Measurements from ENCODE around the gene JAK3. TPM values are rescaled to one million over a fixed set of nuclear protein-coding genes. Genes with fewer than 3 reads are reported as not detected.

JAK3 gene
- total RNA-seq, 1 donor from 2014 or later: 12.3 TPM

DNA sequence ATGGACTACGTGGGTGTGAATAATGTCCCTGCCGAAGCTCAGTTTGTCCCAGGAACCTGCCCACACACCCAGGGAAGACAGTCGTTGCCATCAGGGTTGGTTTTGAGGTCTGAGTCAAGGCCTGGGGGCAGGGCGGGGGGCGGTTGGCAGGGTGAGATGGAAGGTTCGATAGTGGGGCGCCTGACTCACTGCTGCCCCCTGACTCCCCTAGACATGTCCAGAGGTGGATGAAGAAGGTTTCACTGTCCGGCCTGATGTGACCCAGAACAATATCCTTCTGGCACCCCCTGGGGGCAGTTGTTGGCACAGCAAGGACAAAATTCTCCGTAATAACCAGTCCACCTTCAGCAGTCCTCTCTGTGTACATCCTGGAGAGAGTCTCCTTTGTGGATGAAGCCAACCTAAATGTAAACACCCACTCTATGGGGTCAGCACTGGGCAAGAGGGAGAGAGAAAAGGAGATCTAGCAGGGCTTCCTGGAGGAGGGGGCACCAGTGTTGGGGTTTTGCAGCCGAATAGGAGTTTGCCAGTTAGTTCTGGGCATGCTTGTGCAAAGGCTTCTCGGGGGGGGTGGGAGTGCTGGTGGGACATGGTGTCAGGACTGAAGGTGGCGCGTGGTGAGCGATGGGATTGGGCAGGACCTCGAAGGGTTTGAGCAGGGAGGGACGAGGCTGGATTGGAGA, 72.4 kb downstream of the JAK3 start:
- peaks cover 5% of the 10 kb centered on the region for H3K4me1 Mint-ChIP-seq
- peak in 1 of 2 experiments; percentile 64 for DNase-seq (ENCODE audit: low spot score in 2 of 2, unreplicated experiment in 2 of 2)

More for the DNA sequence above, 72.4 kb downstream of the JAK3 start:
- H3K4me3 Mint-ChIP-seq: no peak overlapping the region
- H3K27ac Mint-ChIP-seq: no peak overlapping the region
- H3K27me3 Mint-ChIP-seq (ENCODE audit: low read depth): peaks cover 31% of the 10 kb centered on the region
- TF ChIP-seq, protein P1, sequence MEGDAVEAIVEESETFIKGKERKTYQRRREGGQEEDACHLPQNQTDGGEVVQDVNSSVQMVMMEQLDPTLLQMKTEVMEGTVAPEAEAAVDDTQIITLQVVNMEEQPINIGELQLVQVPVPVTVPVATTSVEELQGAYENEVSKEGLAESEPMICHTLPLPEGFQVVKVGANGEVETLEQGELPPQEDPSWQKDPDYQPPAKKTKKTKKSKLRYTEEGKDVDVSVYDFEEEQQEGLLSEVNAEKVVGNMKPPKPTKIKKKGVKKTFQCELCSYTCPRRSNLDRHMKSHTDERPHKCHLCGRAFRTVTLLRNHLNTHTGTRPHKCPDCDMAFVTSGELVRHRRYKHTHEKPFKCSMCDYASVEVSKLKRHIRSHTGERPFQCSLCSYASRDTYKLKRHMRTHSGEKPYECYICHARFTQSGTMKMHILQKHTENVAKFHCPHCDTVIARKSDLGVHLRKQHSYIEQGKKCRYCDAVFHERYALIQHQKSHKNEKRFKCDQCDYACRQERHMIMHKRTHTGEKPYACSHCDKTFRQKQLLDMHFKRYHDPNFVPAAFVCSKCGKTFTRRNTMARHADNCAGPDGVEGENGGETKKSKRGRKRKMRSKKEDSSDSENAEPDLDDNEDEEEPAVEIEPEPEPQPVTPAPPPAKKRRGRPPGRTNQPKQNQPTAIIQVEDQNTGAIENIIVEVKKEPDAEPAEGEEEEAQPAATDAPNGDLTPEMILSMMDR (IDR thresholded peaks at IDR 0.05; ENCODE audit: unreplicated experiment): peak; percentile 69
- H3K9me3 Mint-ChIP-seq: no peaks in the 10 kb centered on the region
- H3K36me3 Mint-ChIP-seq: no peaks in the 10 kb centered on the region

Other genes starting within 250 kb of the JAK3 start
- 0.41 to 1.1 TPM (median 0.60 TPM) in 3 replicates for gene UNC13A, start 159.6 kb downstream of the JAK3 start, total RNA-seq
- 66.1 to 79.0 TPM (median 68.6 TPM) in 3 replicates for gene MAP1S, start 128.5 kb downstream of the JAK3 start, total RNA-seq
- 3.8 to 6.2 TPM (median 4.6 TPM) in 3 replicates for gene FCHO1, start 96.5 kb downstream of the JAK3 start, total RNA-seq
- 0.23 TPM in 1 of 3 replicates, not detected in the others for gene B3GNT3, start 52.8 kb downstream of the JAK3 start, total RNA-seq
- 0.35 to 1.0 TPM (median 0.92 TPM) in 3 replicates for gene INSL3, start 26.5 kb downstream of the JAK3 start, total RNA-seq
- 1,706 to 1,840 TPM (median 1,775 TPM) in 3 replicates for gene RPL18A, start 11.9 kb upstream of the JAK3 start, total RNA-seq
- not detected in 3 replicates for gene SLC5A5, start 24.0 kb upstream of the JAK3 start, total RNA-seq
- gene CCDC124, start 85.0 kb upstream of the JAK3 start, total RNA-seq: 70.4 to 73.1 TPM (median 72.6 TPM) in 3 replicates
- gene KCNN1, start 119.1 kb upstream of the JAK3 start, total RNA-seq: 16.8 to 20.3 TPM (median 19.7 TPM) in 3 replicates
- 2.9 to 4.0 TPM (median 2.9 TPM) in 3 replicates for gene ARRDC2, start 160.2 kb upstream of the JAK3 start, total RNA-seq
- not detected in 3 replicates for gene IL12RB1, start 239.0 kb upstream of the JAK3 start, total RNA-seq
- 15.0 to 17.0 TPM (median 16.0 TPM) in 3 replicates for gene MAST3, start 249.8 kb upstream of the JAK3 start, total RNA-seq